GM20431 (cell line): ENCODE measurements around the gene PPP4C.

Experiments used
- in situ Hi-C: fragments of 300-500 bp; cut with MseI, MboI; formaldehyde crosslinking; loops from one replicate; pipeline ENCODE4 v1.15.0; 2020; ENCODE audit warnings: low sequenced_read_pairs; ENCODE audit not compliant: unreplicated experiment

PPP4C gene

DNA sequence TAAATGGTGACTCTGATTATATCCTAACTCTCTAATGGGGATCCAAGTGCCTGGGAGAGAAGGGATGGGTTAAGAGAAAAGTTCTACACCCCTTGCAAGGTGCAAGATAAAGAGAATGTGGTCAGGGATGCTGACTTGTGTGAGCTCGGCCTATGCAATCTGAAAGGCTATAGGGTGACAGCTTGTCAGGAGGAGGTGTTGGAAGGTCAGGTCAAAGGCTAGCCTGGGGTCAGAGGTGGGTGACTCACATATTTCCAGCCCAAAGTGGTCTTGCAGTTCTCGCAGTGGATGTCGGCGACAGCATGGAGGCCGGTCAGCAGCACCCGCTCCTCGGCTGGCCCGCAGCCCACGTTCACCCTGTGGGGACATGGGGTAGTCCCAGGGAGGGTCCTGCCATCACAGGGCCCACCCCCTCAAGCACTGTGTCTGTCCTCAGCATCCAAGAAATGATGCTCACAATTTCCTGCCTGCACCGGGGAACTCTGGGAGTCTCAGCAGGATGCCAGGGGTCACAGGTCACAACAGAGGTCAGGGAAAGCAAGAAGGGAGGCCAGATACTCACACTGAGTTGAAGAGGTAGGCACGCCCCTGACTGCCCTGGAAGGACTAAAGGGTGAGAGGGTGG lies 18.9 kb downstream of the PPP4C start:
- in situ Hi-C loops, result no loop called here

DNA sequence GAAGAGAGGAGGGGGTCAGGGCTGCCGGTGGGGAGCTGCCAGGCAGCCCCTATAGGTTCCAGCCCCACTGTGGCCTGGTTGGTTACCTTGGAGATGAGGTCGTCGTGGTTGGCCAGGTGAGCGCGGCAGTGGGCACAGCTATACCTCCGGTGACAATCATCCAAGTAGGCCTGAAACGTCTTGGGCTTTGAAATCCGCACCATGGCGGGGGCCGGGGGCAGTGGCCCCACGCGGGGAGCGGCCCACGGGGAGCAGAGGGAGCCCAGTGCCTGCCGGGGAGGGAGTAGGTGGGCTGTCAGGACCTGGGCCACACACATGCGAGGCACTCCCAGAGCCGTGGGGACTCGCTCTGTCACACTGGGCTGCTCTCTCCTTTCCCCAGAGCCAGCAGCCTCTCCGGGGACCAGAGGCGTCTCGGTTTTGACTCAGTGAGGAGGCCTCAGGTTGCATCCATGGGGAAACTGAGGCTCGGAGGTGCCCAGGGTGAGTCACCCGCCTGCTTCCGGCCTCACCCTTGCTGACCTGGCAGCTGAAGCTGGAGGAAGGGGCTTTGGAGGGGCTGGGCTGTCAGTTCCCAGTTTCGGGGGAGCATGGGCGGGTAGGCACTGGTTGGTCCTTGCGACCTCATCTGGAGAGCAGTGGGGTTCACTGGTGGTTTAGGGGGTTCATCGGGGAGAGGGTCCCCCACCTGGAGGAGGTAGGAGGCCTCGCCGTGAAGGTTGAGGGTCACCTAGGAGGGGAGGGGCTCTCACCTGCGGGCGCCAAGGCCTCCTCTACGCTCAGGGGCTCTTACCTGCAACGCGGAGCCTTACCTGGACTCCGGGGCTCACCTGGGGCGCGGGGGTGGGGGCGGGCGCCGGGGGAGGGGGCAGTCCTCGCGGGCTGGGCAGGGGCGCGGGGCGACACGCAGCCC lies 19.6 kb downstream of the PPP4C start:
- in situ Hi-C loops, result no loop called here

DNA sequence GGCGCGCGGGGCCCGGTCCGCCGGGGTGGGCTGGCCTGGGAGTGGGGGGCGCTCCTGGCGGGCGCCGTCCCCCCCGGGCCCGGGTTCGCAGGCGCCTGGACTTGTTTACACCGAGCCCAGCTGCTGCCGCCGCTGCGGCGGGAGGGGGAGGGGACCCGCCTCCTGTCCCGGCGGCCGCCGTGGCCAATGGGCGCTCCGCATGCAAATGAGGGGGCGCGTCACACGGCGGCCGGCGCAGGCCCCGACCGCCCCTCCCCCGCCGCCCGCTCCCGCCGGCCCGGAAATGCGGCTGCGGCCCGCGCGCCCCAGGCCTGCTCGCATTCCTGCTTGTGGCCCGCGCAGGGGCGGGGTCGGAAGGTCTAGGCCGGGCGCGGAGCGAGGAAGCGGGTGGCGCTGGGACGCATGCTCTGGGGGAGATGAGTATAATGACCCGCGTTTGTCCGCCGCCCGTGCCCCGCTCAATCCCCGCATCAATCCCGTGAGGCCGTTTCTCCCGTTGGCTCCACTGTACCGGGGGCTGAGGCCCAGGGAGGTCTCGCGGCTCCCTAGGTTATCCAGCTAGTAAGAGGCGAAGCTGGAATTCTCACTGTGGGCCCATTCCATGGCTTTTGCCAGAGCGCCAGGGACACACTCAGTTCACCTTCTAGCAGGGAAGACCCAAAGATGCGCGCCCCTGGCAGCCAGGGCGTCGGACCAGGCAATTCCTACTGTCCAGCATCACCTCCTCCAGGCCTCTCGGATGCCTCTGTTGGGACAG lies 20.5 kb downstream of the PPP4C start, which contains the start of gene YPEL3:
Gene YPEL3 (minus strand): TSS at position 109 of the 757 bp plus-strand sequence. CDS start 731 bp downstream, outside the sequence.
- in situ Hi-C loops, result no loop called here

- in situ Hi-C loops, result no loop called here
These were observed 21.2 kb downstream of the PPP4C start for GRCh38 chr16:30096862-30097563.

- in situ Hi-C loops, result loop anchor here (25.0 kb wide), 1 partner anchor 258 kb away; the partner anchor contains the start of genes CD2BP2, MYL11 and TBC1D10B
These were observed 28.3 kb downstream of the PPP4C start for GRCh38 chr16:30104090-30104489.

DNA sequence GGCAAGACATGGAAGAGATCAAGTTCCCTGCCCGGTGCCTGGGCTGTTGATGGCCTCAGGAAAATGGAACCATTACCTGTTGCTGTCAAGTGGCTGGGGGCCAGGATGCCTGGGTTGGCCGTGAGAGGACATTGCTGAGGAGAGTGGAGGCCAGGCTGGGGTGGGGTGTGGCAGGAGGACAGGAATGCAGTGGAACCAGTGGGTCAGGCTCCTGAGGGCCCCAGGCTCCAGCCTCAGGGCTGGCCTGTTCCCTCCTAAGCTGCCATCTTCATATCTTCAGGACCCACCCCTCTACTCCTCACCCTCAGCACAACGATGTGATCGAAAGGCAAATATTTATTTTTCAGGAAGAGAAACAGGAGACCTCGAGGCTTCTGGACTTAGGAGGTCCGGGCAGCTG lies 28.7 kb downstream of the PPP4C start:
- in situ Hi-C loops, result loop anchor here (25.0 kb wide), 1 partner anchor 258 kb away; the partner anchor contains the start of genes CD2BP2, MYL11 and TBC1D10B

- in situ Hi-C loops, result loop anchor here (25.0 kb wide), 1 partner anchor 254 kb away; the partner anchor contains the start of genes CD2BP2, MYL11 and TBC1D10B
These were observed 32.5 kb downstream of the PPP4C start for GRCh38 chr16:30108059-30108850.

GRCh38 chr16:30110661-30111060 lies 34.9 kb downstream of the PPP4C start:
- in situ Hi-C loops, result loop anchor here (25.0 kb wide), 1 partner anchor 252 kb away; the partner anchor contains the start of genes CD2BP2, MYL11 and TBC1D10B

DNA sequence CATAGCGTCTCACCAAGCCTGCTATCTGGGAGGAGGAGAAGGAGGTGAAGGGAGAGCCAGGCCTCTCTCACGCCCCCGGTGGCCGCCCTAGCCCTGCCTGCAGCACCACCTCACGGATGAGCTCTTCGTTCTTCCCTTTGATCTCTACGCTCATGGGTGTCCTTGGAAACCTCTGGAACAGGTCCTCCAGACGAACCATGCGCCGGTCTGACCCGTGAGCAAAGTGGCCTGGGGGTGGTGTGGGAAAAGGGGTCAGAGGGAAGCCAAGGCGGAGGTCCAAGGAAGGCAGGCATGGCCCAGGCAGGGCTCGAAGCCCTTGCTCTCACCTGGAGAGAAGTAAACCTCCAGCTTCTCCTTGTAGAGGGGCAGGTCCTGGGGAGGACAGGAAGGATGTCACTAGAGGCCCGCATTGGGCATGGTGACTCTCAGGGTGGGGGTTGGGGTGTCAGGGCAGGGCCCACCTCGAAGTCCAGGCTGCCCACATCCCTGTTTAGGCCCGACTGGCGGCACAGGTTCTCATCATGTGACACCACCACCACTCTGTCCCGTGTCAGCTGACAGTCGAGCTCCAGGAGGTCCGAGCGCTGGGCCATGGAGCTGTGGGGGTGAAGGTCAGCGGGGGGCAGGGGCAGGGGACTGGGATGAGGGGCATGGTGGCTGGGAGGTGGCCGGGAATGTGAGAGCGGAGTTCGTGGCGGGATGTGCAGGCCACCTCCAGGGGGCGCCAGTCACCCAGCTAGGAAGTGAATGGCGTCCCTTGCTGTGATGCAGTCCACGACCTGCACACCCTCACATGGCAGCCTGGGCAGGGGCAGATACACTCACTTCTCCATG lies 36.6 kb downstream of the PPP4C start:
- in situ Hi-C loops, result loop anchor here (25.0 kb wide), 1 partner anchor 250 kb away; the partner anchor contains the start of genes CD2BP2, MYL11 and TBC1D10B

- in situ Hi-C loops, result loop anchor here (25.0 kb wide), 1 partner anchor 249 kb away; the partner anchor contains the start of genes CD2BP2, MYL11 and TBC1D10B
These were observed 37.4 kb downstream of the PPP4C start, which contains the start of gene GDPD3 for GRCh38 chr16:30113031-30113710. Gene GDPD3 (minus strand): TSS chr16:30113537. CDS start chr16:30113478, 59 bp downstream.

GRCh38 chr16:30113711-30114333 lies 38.0 kb downstream of the PPP4C start:
- in situ Hi-C loops, result loop anchor here (25.0 kb wide), 1 partner anchor 248 kb away; the partner anchor contains the start of genes CD2BP2, MYL11 and TBC1D10B

GRCh38 chr16:30114411-30114810 lies 38.6 kb downstream of the PPP4C start:
- in situ Hi-C loops, result loop anchor here (25.0 kb wide), 1 partner anchor 248 kb away; the partner anchor contains the start of genes CD2BP2, MYL11 and TBC1D10B

- in situ Hi-C loops, result loop anchor here (25.0 kb wide), 1 partner anchor 247 kb away; the partner anchor contains the start of genes CD2BP2, MYL11 and TBC1D10B
These were observed 39.0 kb downstream of the PPP4C start for GRCh38 chr16:30114833-30115232.

DNA sequence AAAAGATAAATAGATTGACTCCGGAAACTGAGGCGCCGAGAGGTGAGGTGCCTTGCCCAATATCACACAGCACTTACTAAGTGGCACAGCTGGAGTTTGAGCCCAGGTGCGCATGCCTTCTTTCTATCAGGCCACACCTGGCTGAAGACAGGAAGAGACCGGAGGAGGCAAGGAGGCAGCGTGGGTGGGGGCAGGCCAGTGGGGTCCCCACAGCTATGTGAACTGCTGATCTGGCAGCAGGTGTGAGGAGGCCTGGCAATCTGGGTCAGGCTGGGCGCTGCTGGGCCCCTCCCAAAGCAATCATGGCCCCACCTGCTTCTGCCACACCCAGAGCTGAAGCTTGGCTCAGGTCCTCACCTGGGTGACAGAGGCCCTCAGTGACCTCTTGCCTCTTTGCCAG lies 39.4 kb downstream of the PPP4C start:
- in situ Hi-C loops, result loop anchor here (25.0 kb wide), 1 partner anchor 247 kb away; the partner anchor contains the start of genes CD2BP2, MYL11 and TBC1D10B

GRCh38 chr16:30116291-30117207 lies 40.8 kb downstream of the PPP4C start:
- in situ Hi-C loops, result loop anchor here (25.0 kb wide), 1 partner anchor 246 kb away; the partner anchor contains the start of genes CD2BP2, MYL11 and TBC1D10B
